GM18868 (cell line): ENCODE data around the gene MUC4.
"Not testable (repeated sequence)": the region's sequence is repeated elsewhere in the genome, so short reads cannot be mapped to it uniquely, and the experiment has no call there.

Experiments
- ATAC-seq: cut with Tn5 transposase; IDR thresholded peaks from one replicate; pipeline ENCODE4 v1.9.1; 2021; ENCODE audit warnings: mild to moderate bottlenecking, moderate library complexity; ENCODE audit not compliant: unreplicated experiment

The MUC4 gene

GRCh38 chr3:195763076-195763830, 48.5 kb downstream of the MUC4 start:
- ATAC-seq = no peak

GRCh38 chr3:195762611-195763010, 49.1 kb downstream of the MUC4 start:
- ATAC-seq = no peak

- no peak for ATAC-seq
Measured at GRCh38 chr3:195762249-195762585, 49.5 kb downstream of the MUC4 start.

GRCh38 chr3:195761567-195762248, 50.0 kb downstream of the MUC4 start:
- ATAC-seq = no peak

GRCh38 chr3:195761123-195761566, 50.6 kb downstream of the MUC4 start:
- no peak for ATAC-seq

GRCh38 chr3:195760345-195761122, 51.2 kb downstream of the MUC4 start:
- no peak for ATAC-seq

- ATAC-seq = no peak
Measured at GRCh38 chr3:195758721-195759353, 52.9 kb downstream of the MUC4 start.

GRCh38 chr3:195757827-195758226, 53.9 kb downstream of the MUC4 start:
- no peak for ATAC-seq

GRCh38 chr3:195757438-195757770, 54.3 kb downstream of the MUC4 start:
- no peak for ATAC-seq

- ATAC-seq = no peak
Measured at GRCh38 chr3:195755791-195756676, 55.7 kb downstream of the MUC4 start.

- ATAC-seq = no peak
Measured at GRCh38 chr3:195755391-195755790, 56.3 kb downstream of the MUC4 start.

GRCh38 chr3:195754906-195755305, 56.8 kb downstream of the MUC4 start:
- ATAC-seq = no peak

GRCh38 chr3:195754141-195754540, 57.6 kb downstream of the MUC4 start:
- no peak for ATAC-seq

- no peak for ATAC-seq
Measured at GRCh38 chr3:195753581-195753980, 58.1 kb downstream of the MUC4 start.

- ATAC-seq = no peak
Measured at GRCh38 chr3:195752546-195753331, 59.0 kb downstream of the MUC4 start.

- ATAC-seq = no peak
Measured at GRCh38 chr3:195752066-195752465, 59.7 kb downstream of the MUC4 start.

GRCh38 chr3:195751560-195751959, 60.2 kb downstream of the MUC4 start:
- no peak for ATAC-seq

GRCh38 chr3:195750797-195751520, 60.8 kb downstream of the MUC4 start:
- no peak for ATAC-seq

GRCh38 chr3:195749101-195749500, 62.6 kb downstream of the MUC4 start:
- not testable (repeated sequence) for ATAC-seq
